Spinal cord (tissue), 10 donors: Measurements from ENCODE around the gene ARRDC3. TPM values are rescaled to one million over a fixed set of nuclear protein-coding genes. Genes with fewer than 3 reads are reported as not detected.
"Not testable (repeated sequence)": the region's sequence is repeated elsewhere in the genome, so short reads cannot be mapped to it uniquely, and the experiment has no call there.

Experiments used
- DNase-seq, 6 donors: peaks; one replicate each; pipeline versions ENCODE4 v3.0.0 to v3.0.0-alpha.2; 2013 to 2015; ENCODE audit warnings: low spot score in 6 of 6, low read depth in 4 of 6
- H3K27ac ChIP-seq: one replicate; pipeline ENCODE4 v1.5.1; 2013; ENCODE audit warnings: low read depth, low read length, control low read depth
- H3K27me3 ChIP-seq: one replicate; pipeline ENCODE4 v1.6.1; 2013; ENCODE audit warnings: low read length; ENCODE audit not compliant: control insufficient read depth, insufficient read depth
- H3K36me3 ChIP-seq: one replicate; pipeline ENCODE4 v1.6.1; 2013; ENCODE audit warnings: low read length; ENCODE audit not compliant: control insufficient read depth, insufficient read depth
- H3K4me1 ChIP-seq: one replicate; pipeline ENCODE4 v1.6.1; 2013; ENCODE audit warnings: low read length; ENCODE audit not compliant: control insufficient read depth, insufficient read depth
- H3K4me3 ChIP-seq: one replicate; pipeline ENCODE4 v1.5.1; 2013; ENCODE audit warnings: low read depth, low read length, control low read depth
- H3K9me3 ChIP-seq: one replicate; pipeline ENCODE4 v1.6.1; 2013; ENCODE audit warnings: low read length; ENCODE audit not compliant: control insufficient read depth, insufficient read depth
- WGBS: methylation state at CpG from one replicate; pipeline ENCODE4 v1.1.5; 2013; ENCODE audit warnings: missing lambda C conversion rate; ENCODE audit not compliant: insufficient coverage; 5-methylcytosine and 5-hydroxymethylcytosine counted together
- polyA plus RNA-seq, 2 donors: library from polyadenylated mRNA; unstranded; fragments of 120-200 nt; gene quantifications; one replicate each; pipeline ENCODE4 v1.2.1, GENCODE V29; 2013; ENCODE audit not compliant: insufficient read length in 2 of 2
- total RNA-seq, 2 donors: library from RNA; depleted of rRNA in 1 of 2; stranded (reverse); fragments of 120-200 nt in 1 of 2; fragments of >200 nt in 1 of 2; gene quantifications; one replicate each; pipeline versions ENCODE4 v1.2.3 to v1.2.4, GENCODE V29; 2013 to 2014
- donor health status: healthy.

Gene ARRDC3
- total and polyA plus RNA-seq, 4 donors = 40.3 to 234 (median 69.9) TPM

DNA sequence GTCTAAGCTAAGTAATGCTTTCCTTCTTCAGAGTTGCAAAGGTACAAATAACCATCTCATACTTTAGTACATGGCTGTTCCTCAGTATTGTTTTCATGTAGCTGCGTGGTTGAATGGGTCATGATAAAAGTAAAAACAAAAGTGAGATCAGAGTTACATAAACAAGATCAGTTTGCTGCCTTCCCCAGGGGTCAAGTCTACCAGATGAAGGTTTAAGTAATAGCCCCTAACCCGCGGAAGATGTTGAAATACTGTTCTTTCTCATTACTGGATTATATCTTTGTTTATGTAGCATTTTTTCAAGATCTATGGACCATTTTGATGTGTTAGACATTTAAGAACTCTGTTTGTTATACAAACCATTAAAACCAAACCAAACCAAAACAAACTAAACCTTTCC is 34.1 kb upstream of the ARRDC3 start:
- no peaks in the 10 kb centered on the region for H3K27me3 ChIP-seq
- no peak overlapping the region for H3K4me3 ChIP-seq
- H3K36me3 ChIP-seq = no peaks in the 10 kb centered on the region
- peaks cover 2% of the 10 kb centered on the region for H3K9me3 ChIP-seq
- no peaks in the 10 kb centered on the region for H3K4me1 ChIP-seq
- no peak for DNase-seq
- no peak overlapping the region for H3K27ac ChIP-seq
- no CpG with 5 or more reads among the region's 3 CpGs for WGBS

DNA sequence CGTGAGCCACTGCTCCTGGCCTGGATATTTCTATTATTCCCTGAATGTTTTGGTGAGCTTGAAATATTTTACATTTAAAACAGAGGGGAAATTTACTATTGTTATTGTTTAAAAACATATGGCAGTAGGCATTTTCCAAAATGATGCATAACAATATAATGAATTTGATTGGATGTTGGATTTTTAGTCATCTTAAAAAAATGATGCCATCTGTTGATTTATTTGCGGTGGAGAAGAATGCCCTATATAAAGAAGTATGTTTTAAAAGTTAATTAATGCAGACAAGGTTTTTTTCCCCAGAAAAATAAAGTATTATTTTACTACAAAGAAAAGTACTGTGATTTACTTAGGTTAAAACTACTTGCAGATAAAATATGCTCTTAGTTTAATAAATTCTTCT is 33.4 kb upstream of the ARRDC3 start:
- WGBS = 100% methylated on average over 1 of the region's 2 CpGs
- Histone ChIP-seq H3K4me1 (no peaks in the 10 kb centered on the region), H3K36me3 (no peaks in the 10 kb centered on the region), H3K9me3 (peaks cover 2% of the 10 kb centered on the region), H3K27me3 (no peaks in the 10 kb centered on the region), H3K4me3 (no peak overlapping the region), H3K27ac (no peak overlapping the region)
- no peak for DNase-seq

DNA sequence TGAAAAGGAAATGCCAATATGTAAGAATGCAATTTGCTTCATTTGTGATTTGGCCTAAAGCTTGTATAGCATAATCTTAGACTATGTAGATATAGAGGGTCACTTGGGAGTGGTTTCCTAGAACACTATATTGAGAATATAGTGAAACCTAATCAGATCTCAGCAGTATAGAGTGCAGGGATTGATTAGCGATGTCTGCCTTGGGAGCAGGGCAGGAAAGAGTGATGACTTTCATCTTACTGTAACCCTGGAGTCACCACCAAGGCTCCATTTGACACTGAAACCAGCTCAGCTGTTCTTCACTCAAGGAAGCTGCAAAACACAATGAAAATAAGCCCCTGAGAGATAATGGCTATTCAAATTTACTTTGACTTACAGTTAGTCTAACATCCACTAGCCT is 26.2 kb upstream of the ARRDC3 start:
- no peaks in the 10 kb centered on the region for H3K36me3 ChIP-seq
- H3K9me3 ChIP-seq = no peaks in the 10 kb centered on the region
- no peaks in the 10 kb centered on the region for H3K27me3 ChIP-seq
- H3K4me3 ChIP-seq = no peak overlapping the region
- DNase-seq = no peak
- no peaks in the 10 kb centered on the region for H3K4me1 ChIP-seq
- no peak overlapping the region for H3K27ac ChIP-seq
- no CpG with 5 or more reads among the region's 1 CpG for WGBS

DNA sequence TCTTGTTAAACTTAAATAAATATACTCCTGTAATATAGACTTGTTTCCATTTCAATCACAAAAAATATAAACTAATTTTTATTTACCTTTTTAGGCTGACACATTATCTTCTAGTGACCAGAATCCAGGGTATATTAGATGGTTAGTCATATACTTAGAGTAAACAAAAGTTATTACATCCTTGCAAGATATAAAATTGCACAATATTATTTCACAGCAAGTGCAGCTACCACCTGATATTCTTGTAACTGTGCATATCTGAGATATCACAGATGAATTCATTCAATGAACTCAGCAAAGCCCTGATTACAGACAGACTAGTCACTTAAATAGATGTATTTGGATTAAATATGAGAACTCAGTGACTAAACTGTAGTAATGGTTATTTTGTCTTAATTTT is 25.6 kb upstream of the ARRDC3 start:
- H3K4me3 ChIP-seq = no peak overlapping the region
- H3K4me1 ChIP-seq = no peaks in the 10 kb centered on the region
- no peak for DNase-seq

DNA sequence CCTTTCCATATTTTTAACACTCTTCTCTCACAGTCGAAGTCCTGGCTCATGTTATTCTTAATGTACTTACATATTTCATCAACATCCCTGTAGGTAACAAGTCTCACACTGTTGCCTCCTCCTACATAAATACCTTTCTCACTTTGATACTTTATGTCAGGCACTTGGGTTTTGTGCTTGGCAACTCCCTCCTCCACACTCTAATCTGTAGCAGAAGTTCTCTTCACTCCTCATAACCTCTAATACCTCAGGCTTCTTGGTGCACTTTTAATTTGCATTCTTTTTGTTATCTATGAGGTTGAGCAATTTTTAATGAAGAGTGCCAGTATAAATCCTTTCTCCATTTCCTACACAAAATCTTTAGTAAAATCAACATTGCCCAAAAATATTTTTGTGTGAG is 24.1 kb upstream of the ARRDC3 start:
- Histone ChIP-seq H3K36me3 (no peaks in the 10 kb centered on the region), H3K9me3 (no peaks in the 10 kb centered on the region), H3K27ac (no peak overlapping the region), H3K4me3 (no peak overlapping the region), H3K27me3 (no peaks in the 10 kb centered on the region), H3K4me1 (no peaks in the 10 kb centered on the region)
- WGBS = 63% methylated on average over 1 of the region's 1 CpG
- no peak for DNase-seq

More for the DNA sequence above, 25.6 kb upstream of the ARRDC3 start:
- no peaks in the 10 kb centered on the region for H3K36me3 ChIP-seq
- H3K9me3 ChIP-seq = no peaks in the 10 kb centered on the region
- no peaks in the 10 kb centered on the region for H3K27me3 ChIP-seq
- H3K27ac ChIP-seq = no peak overlapping the region

DNA sequence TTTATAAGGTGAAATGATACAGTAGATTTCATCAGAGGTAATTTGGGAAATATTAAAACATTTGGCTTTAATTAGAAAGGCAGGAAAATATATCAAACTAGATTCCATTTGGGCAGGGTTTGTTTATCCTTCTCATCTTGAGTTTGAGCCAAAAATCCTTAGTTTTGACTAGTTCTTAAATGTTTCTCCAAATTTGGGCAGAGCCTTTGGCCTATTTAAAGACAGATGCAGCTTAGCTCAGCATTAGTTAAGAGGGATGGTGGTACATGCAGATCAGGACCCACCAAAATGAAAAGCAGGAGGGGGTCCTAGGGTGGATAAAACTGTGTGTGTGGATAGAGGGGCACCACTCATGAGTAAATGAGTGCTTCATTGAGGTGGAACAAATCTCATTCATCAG is 20.3 kb upstream of the ARRDC3 start:
- Histone ChIP-seq H3K27me3 (no peaks in the 10 kb centered on the region), H3K9me3 (no peaks in the 10 kb centered on the region), H3K4me3 (no peak overlapping the region), H3K4me1 (no peaks in the 10 kb centered on the region), H3K27ac (no peak overlapping the region), H3K36me3 (no peaks in the 10 kb centered on the region)
- DNase-seq = peak in 2 of 6 donors; percentile 4 to 47

DNA sequence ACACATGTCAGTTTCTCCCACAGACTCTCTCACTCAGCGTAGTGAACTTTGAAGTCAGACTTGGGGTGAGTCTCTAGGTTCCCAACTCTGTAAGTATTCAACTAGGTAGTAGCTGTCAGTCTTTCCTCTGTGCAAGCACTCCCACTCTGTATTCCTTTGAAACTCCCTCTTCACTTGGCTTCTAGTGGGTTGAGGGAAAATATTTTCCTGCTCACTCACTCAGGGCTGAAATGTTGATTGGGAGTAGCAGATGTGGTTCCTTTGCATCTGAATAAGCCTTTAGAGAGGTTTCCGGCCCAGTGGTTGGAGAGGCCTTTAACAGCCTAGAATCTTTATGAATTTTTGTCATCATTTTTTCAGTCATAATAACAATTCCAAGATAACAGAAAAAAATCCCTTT is 18.1 kb upstream of the ARRDC3 start:
- WGBS = no CpG with 5 or more reads among the region's 2 CpGs
- H3K9me3 ChIP-seq = no peaks in the 10 kb centered on the region
- H3K27ac ChIP-seq = no peak overlapping the region
- no peaks in the 10 kb centered on the region for H3K27me3 ChIP-seq
- H3K36me3 ChIP-seq = no peaks in the 10 kb centered on the region
- H3K4me3 ChIP-seq = no peak overlapping the region
- no peak for DNase-seq
- no peaks in the 10 kb centered on the region for H3K4me1 ChIP-seq

DNA sequence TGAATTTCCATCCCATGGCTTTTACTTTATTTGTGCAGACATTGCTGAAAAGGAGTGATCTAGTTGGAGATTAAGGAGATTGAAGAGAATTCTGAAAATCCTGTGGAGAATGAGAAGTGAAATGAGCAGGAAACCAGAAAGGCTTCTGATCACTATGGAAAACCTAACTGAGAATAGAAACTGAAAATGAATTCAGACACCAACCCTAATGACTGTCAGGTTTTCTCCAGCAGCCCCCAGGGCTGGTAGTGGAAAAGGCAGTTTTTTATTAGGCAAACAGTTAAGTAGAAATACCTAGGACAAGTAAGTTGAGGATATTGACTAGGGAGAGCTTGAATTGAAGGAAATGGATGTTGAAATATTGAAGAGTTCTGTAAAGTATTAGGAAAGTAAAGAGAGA is 14.7 kb upstream of the ARRDC3 start:
- DNase-seq = no peak
- no peak overlapping the region for H3K27ac ChIP-seq
- no peaks in the 10 kb centered on the region for H3K36me3 ChIP-seq
- H3K9me3 ChIP-seq = no peaks in the 10 kb centered on the region
- H3K4me1 ChIP-seq = no peaks in the 10 kb centered on the region
- H3K27me3 ChIP-seq = no peaks in the 10 kb centered on the region
- no peak overlapping the region for H3K4me3 ChIP-seq

DNA sequence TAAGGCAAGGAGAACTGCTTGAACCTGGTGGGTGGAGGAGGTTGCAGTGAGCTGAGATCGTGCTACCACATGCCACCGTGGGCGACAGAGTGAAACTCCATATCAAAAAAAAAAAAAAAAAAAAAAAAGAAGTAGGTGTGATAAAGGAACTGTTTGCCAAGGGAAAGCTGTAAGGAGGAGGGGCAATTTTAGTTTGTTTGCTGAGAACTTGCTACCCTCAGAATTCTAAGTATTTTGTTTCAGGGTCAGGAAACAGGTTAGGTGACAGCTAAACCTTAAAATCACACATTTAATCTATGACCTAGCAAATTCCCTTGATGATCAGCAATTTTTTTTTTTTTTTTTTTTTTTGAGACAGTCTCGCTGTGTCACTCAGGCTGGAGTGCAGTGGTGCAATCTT is 7.2 kb upstream of the ARRDC3 start:
- H3K27ac ChIP-seq = no peak overlapping the region
- no peaks in the 10 kb centered on the region for H3K4me1 ChIP-seq
- no peak for DNase-seq
- H3K9me3 ChIP-seq = no peaks in the 10 kb centered on the region
- no peaks in the 10 kb centered on the region for H3K36me3 ChIP-seq
- H3K4me3 ChIP-seq = no peak overlapping the region
- H3K27me3 ChIP-seq = no peaks in the 10 kb centered on the region
- WGBS = no CpG with 5 or more reads among the region's 4 CpGs

DNA sequence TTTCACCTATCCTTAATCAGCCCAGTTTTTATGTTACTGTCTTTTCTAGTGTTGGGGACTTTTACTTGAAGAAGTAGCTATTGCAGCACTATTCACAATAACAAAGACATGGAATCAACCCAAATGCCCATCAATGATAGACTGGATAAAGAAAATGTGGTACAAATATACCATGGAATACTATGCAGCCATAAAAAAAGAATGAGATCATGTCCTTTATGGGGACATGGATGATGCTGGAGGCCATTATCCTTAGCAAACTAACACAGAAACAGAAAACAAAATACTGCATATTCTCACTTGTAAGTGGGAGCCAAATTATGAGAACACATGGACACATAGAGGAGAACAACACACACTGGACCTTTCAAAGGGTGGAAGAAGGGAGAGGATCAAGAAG is 6.4 kb upstream of the ARRDC3 start:
- H3K9me3 ChIP-seq, DNase-seq, H3K27ac ChIP-seq, H3K4me1 ChIP-seq, H3K36me3 ChIP-seq, H3K27me3 ChIP-seq, H3K4me3 ChIP-seq: not testable (repeated sequence)

DNA sequence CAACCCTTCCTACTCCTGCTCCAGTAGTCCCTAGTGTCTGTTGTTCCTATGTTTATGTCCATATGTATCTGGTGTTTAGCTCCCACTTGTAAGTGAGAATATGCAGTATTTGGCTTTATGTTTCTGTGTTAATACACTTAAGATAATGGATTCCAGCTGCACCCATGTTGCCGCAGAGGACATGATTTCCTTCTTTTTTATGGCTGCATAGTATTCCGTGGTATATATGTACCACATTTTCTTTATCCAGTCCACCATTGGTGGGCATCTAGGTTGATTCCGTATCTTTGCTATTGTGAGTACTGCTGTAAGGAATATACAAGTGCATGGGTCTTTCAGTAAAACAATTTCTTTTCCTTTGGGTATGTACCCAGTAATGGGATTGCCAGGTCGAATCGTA is 5.2 kb upstream of the ARRDC3 start:
- WGBS = 100% methylated on average over 2 of the region's 5 CpGs
- H3K27ac ChIP-seq = no peak overlapping the region
- no peak for DNase-seq
- no peaks in the 10 kb centered on the region for H3K9me3 ChIP-seq
- H3K36me3 ChIP-seq = no peaks in the 10 kb centered on the region
- no peaks in the 10 kb centered on the region for H3K4me1 ChIP-seq
- H3K27me3 ChIP-seq = no peaks in the 10 kb centered on the region
- no peak overlapping the region for H3K4me3 ChIP-seq
